HCT116 (cell line): ENCODE results near the gene TAF11L2.
"Not testable (repeated sequence)": the region's sequence is repeated elsewhere in the genome, so short reads cannot be mapped to it uniquely, and the experiment has no call there.

Experiments
- CEBPB ChIP-seq: IDR thresholded peaks from 2 replicates; pipeline ENCODE4 v1.6.1; 2012; ENCODE audit warnings: low read depth
- CTCF ChIP-seq, 3 experiments: fragments of 200-600 bp in 1 of 3; sonication (generic) in 1 of 3; IDR thresholded peaks in 2 of 3; conservative IDR thresholded peaks in 1 of 3; 2 replicates each; pipeline ENCODE4 v1.5.1; 2012 to 2017; ENCODE audit warnings: low read depth in 2 of 3, low read length in 2 of 3, antibody characterized with exemption in 1 of 3, borderline replicate concordance in 1 of 3, control low read depth in 1 of 3, mild to moderate bottlenecking in 1 of 3, mixed read lengths in 1 of 3, mixed run types in 1 of 3, moderate library complexity in 1 of 3; ENCODE audit not compliant: insufficient read depth in 1 of 3
- EZH2 ChIP-seq: fragments of 200-600 bp; sonication (generic); IDR thresholded peaks from 2 replicates; pipeline ENCODE4 v1.6.1; 2017; ENCODE audit warnings: antibody characterized with exemption, mixed run types
- EZH2phosphoT487 ChIP-seq: fragments of 200-600 bp; IDR thresholded peaks from 2 replicates; pipeline ENCODE4 v1.6.1; 2018; ENCODE audit warnings: antibody characterized with exemption, borderline replicate concordance
- FOSL1 ChIP-seq: IDR thresholded peaks from 2 replicates; pipeline ENCODE4 v1.6.1; 2012; ENCODE audit warnings: low read depth
- POLR2A ChIP-seq: IDR thresholded peaks from 2 replicates; pipeline ENCODE4 v1.7.0; 2011; ENCODE audit warnings: borderline replicate concordance; ENCODE audit not compliant: insufficient read depth, insufficient read length; ENCODE audit errors: extremely low read depth
- SRF ChIP-seq: IDR thresholded peaks from 2 replicates; pipeline ENCODE4 v1.6.1; 2012; ENCODE audit warnings: low read depth
- TCF7L2 ChIP-seq: IDR thresholded peaks from 2 replicates; pipeline ENCODE4 v1.7.0; 2011; ENCODE audit warnings: borderline replicate concordance, inconsistent platforms; ENCODE audit not compliant: insufficient read depth, insufficient read length; ENCODE audit errors: extremely low read depth
- ZFX ChIP-seq: fragments of 450-650 bp; IDR thresholded peaks from 2 replicates; pipeline ENCODE4 v1.6.1; 2017

GRCh38 chr5:17497931-17498330 is at the start of gene TAF11L2:
- not testable (repeated sequence) for TF ChIP-seq TCF7L2; CEBPB; CTCF (IDR thresholded peaks at IDR 0.05 in 2 of 3, conservative IDR thresholded peaks at IDR 0.05 in 1 of 3; ENCODE audit: borderline replicate concordance in 1 of 3, insufficient read depth in 1 of 3, low read depth in 2 of 3, low read length in 2 of 3); SRF; EZH2; FOSL1; POLR2A; ZFX; EZH2phosphoT487
